Endometrial microvascular endothelial cells (primary cell): ENCODE data around the gene COPG1. TPM values are rescaled to one million over a fixed set of nuclear protein-coding genes. Genes with fewer than 3 reads are reported as not detected.
"Not testable (repeated sequence)": the region's sequence is repeated elsewhere in the genome, so short reads cannot be mapped to it uniquely, and the experiment has no call there.

Experiments used
- in situ Hi-C: cut with HindIII; loops from 2 replicates; pipeline ENCODE4 v1.10.0; 2017; ENCODE audit warnings: low sequenced_read_pairs, low pct_unique_long_range_greater_than_20kb; ENCODE audit errors: inconsistent ontology term
- total RNA-seq: library from RNA; depleted of rRNA; stranded (reverse); fragments of >200 nt; gene quantifications from one replicate; pipeline ENCODE4 v1.2.3, GENCODE V29; 2015; ENCODE audit errors: inconsistent ontology term

The COPG1 gene
- 156 TPM for total RNA-seq

GRCh38 chr3:129249284-129250065 is at the start of gene COPG1:
Gene COPG1 (plus strand): TSS chr3:129249606. CDS start chr3:129249710, 104 bp downstream.
- in situ Hi-C loops = no loop called here

GRCh38 chr3:129204473-129204872 is 44.9 kb upstream of the COPG1 start:
- in situ Hi-C loops = no loop called here

DNA sequence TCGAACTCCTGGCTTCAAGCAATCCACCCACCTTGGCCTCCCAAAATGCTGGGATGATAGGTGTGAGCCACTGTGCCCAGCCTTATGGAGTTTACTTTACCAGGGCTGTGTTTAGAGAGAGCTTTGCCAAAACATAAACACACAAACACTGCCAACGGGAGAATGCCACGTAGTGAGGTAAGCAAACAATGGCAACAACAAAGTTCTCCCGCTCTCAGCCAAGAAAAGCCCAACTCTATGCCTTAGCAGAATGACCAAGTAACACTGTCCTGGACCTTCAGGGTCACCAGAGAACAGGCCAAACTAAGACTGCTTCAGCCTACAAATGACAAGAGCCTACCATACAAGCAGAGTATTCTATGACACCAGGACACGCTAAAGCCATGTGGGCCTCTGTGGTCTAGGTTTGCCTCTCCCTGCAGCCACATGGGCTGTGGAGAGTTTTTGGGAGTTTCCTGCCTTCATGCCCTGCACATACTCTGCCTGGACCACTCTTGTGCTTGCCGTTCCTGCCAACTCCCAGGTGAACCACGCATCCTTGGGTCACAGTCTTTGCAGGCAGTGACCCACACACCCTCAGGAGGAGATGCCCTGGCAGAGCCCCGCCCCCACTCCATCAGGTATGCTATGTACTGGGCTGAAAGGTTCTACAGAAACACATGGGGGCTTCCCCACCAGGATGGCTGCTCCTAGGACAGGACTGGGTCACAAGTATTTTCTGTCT is 44.1 kb upstream of the COPG1 start:
- in situ Hi-C loops = no loop called here

DNA sequence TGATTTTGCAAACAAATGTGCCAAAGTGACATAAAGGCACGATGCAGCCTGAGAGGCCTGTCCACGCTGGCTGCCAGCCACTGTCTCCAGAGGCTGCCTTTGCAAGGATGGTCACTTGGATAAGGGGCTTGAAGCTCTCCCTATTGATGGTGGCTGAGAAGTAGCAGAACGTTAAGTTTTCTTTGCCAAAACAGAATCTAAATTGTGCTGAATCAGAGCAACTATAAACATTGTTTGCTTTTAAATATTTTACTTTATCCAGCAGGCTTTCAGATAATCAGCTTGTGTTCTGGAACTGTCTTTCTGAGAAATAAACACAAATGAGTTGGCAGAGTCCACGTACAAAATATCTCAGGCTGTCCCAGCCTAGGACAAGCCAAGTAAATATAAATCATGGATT is 41.9 kb upstream of the COPG1 start:
- in situ Hi-C loops = no loop called here

DNA sequence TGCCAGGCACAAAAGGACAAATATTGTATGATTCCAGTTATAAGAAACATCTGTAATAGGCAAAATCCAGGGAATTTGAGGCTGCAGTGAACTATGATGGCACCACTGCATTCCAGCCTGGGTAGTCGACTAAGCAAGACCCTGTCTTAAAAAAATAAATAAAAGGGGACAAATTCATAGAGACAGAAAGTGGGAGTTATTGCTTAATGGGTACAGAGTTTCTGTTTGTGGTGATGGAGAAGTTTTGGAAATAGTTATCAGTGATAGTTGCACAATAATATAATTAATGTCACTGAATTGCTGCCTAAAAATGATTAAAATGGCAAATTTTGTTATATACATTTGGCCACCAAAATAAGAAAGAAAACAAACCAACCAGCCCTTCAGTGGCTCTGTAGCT is 38.1 kb upstream of the COPG1 start:
- in situ Hi-C loops = no loop called here

- in situ Hi-C loops = no loop called here
Measured at GRCh38 chr3:129211772-129212171, 37.6 kb upstream of the COPG1 start.

GRCh38 chr3:129213238-129213637 is 36.2 kb upstream of the COPG1 start:
- in situ Hi-C loops = no loop called here

DNA sequence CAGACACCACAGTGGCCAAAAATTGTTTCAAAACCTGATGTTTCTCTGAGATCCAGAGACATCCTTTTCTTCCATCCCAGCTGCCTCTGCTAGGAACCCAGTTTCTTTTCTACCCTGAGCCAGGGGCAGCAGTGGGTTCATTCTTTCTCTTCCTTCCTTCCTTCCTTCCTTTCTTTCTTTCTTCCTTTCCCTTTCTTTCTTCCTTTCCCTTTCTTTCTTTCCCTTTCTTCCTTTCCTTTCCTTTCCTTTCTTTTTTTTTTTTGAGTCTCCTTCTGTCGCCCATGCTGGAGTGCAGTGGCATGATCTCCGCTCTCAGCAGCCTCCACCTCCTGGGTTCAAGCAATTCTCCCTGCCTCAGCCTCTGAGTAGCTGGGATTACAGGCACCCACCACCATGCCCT is 30.7 kb upstream of the COPG1 start:
- in situ Hi-C loops = no loop called here

DNA sequence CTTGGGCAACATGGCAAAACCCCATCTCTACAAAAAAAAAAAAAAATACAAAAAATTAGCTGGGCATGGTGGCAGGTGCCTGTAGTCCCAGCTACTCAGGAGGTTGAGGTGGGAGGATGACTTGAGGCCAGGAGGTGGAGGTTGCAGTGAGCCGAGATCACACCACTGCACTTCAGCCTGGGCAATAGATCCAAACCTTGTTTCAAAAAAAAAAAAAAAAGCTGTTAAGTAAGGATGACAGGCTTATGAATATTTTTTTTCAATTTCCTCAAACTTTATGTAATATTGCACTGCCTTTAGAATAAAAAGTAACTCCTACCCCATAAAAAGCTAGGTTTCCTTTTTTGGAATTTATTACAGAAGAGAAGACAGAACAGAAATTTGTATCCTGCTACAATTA is 25.0 kb upstream of the COPG1 start:
- in situ Hi-C loops = not testable (repeated sequence)

DNA sequence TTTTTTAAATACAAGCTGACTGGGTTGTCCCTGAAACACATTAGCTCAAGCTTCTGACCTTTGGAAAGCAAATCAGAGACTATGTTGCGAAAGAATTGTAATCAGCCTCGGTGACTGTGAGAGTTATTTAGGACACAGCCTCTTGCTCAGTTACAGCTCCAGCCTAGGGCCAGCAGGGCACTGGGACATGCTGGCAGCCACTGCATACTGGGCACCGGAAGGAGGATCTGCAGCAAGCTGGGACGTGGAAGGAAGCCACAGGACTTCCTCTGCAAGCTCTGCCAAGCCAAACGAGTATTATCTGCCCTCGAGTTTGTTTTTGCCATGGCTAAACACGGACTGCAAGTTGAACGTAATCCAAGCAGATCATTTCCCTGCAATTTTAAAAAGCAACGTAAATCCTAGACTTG is 24.4 kb upstream of the COPG1 start:
- in situ Hi-C loops = no loop called here

DNA sequence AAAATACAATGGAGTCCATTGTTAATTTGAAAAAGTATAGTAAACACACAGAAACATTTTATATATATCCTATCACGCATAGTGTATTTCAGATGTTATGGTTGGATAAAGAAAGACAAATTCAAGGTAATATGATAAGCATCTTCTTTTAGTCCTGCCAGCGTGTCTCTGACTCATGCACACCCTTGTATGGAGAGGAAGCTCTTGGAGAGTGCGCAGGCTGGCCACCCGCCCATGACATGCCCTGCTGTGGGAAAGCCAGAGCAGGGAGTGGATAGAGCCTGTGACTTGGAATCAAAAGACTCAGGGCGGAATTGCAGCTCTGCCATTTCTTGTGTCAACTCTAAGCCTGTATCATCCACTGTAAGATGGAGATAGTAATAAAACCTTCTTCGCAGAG is 23.0 kb upstream of the COPG1 start:
- in situ Hi-C loops = no loop called here

DNA sequence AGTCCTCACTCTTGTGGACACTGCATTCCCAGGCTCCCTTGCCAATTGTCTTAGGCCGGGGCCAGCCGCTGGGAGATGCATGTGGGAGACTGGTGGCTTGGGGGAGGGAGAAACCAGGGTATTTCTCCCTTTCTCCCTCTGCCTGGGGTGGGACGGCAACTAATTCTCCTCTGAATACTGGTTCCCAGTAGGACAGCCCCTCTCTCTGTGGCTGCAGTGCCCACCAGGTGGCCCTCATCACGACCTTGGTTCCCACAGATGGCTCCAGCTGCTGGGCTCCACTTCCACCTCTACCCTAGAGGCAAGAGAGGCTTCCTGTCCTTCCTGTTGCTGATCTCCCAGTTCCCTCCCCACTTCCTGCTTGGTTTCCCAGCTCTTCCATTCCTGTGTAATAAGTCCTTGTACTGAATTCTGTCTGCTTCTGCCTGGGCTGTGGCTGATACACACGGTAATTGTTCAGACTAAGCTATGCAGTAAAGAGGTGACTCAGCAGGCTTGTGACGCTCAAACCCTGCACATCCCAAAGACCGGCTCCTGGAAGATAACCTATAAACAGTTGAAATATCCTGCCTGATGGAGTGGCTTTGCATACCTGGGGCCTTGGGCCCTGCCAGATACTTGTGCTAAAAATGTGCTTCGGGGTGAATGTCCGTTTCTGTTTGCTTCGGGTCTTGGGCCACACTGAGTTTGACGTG is 20.4 kb upstream of the COPG1 start:
- in situ Hi-C loops = no loop called here

DNA sequence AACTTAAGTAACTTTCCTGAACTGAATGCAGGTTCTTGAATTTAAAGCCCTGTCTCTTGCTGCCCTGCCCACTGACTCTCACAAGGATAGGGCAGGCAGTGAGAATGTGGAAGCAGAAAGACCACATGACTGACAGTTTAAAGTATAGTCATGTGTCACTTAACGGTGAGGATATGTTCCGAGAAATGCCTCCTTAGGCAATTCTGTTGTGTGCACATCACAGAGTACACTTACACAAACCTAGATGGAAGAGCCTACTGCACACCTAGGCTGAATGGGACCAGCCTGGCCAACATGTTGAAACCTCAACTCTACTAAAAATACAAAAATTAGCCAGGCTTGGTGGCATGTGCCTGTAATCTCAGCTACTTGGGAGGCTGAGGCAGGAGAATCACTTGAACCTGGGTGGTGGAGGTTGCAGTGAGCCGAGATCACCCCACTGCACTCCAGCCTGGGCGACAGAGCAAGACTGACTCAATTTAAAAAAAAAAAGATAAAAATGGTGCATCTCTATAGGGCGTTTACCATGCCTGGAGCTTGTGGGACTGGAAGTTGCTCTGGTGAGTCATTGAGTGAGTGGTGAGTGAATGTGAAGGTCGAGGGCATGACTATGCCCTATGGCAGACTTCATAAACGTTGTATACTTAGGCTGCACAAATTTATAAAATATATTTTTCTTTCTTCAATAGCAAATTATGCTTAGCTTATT is 18.9 kb upstream of the COPG1 start:
- in situ Hi-C loops = no loop called here

DNA sequence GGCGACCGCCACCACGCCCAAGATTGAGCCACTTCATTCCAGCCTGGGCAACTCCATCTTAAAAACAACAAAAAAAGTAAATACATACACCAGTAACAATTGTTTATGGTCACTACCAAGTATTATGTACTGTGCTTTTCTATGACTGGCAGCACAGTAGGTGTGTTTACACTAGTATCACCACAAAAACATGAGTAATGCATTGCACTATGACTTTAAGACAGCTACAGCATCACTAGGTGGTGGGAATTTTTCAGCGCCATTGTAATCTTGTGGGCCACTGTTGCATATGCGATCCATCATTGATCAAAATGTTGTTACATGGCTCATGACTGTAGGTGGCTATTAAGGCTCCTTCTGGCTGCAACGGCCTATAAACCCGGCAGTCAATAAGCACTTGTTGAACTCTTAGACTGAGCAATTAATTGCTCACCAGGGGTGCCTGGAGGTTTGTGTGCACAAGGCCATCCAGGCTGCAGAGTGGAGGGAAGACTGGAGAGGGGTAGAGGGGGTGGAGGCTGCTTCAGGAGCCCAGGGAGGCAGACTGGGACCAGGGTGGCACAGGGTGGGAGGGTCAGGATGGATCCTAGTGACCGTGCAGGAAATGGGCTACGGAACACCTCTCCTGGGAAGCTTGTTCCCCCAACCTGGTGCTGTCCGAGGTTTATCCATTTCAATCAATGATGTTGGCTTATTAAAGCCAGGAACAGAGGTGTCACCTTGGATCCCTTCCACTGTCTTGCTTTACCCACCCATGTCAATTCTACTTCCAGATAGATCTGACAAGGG is 17.9 kb upstream of the COPG1 start:
- in situ Hi-C loops = no loop called here

DNA sequence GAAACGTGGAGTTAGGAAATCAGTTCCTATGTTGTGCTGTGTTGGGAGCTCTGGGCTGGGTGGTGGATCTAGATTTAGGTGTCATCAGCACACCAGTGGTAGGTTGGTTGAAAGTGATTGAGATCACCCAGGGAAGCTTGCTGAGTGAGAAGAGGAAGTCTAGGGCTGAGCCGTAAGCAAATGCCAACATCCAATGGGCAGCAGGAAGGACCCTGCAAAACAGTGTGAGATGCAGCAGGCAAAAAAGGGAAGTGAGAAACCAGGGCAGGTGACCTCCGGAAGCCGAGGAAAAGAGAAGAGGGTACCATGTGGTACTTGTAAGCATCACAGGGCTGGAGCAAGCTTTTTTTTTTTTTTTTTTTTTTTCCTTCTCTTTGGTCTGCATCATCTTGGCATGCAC is 15.9 kb upstream of the COPG1 start:
- in situ Hi-C loops = no loop called here

- in situ Hi-C loops = no loop called here
Measured at GRCh38 chr3:129234441-129234840, 15.0 kb upstream of the COPG1 start.

GRCh38 chr3:129235344-129235917 is 14.0 kb upstream of the COPG1 start:
- in situ Hi-C loops = no loop called here
